NCI-H1436 treated with DMSO at 0.1 percent for 48 hours (cell line): ENCODE results near the gene ABL1.

Experiments used
- DNase-seq: peaks from one replicate; lab custom pipeline; 2025; lab: John Stamatoyannopoulos, UW

The ABL1 gene

DNA sequence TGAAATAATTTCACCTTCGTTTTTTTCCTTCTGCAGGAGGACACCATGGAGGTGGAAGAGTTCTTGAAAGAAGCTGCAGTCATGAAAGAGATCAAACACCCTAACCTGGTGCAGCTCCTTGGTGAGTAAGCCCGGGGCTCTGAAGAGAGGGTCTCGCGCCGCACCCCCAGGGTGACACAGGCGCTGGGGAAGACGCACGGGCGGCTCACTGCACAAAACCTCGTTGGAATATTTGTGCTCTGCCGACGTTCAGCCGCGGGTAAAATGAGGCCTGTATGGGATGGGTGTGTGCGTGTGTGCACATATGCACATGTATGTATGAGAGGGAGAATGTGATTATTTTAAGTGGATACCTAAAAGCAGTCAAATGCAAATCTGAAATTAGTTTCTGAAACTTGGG lies 37.0 kb downstream of the ABL1 start:
- DNase-seq: no peak

DNA sequence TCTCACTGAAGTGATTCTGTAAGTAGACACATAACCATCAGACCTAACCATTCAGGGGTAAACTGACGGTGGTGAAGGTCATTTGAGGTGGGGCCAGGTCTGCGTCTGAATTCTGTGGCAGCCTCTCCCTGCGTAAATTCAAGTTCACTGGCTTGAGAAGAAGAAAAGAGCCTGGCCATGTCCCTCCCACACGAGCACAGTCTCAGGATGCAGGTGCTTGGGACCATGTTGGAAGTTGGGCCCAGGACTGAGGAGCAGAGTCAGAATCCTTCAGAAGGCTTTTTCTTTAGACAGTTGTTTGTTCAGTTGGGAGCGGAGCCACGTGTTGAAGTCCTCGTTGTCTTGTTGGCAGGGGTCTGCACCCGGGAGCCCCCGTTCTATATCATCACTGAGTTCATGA lies 37.5 kb downstream of the ABL1 start:
- DNase-seq: no peak

DNA sequence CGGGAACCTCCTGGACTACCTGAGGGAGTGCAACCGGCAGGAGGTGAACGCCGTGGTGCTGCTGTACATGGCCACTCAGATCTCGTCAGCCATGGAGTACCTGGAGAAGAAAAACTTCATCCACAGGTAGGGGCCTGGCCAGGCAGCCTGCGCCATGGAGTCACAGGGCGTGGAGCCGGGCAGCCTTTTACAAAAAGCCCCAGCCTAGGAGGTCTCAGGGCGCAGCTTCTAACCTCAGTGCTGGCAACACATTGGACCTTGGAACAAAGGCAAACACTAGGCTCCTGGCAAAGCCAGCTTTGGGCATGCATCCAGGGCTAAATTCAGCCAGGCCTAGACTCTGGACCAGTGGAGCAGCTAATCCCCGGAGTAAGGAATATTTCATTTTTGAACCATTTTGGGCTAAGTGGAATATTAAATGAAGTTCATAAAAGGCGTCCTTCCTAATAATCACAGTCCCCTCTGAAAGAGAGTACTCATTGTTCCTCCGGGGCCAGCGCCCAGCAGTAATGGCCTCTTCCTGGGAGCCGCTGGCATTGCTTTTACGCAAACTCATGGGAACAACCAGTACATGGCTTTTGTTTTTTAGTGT lies 38.0 kb downstream of the ABL1 start:
- no peak for DNase-seq

DNA sequence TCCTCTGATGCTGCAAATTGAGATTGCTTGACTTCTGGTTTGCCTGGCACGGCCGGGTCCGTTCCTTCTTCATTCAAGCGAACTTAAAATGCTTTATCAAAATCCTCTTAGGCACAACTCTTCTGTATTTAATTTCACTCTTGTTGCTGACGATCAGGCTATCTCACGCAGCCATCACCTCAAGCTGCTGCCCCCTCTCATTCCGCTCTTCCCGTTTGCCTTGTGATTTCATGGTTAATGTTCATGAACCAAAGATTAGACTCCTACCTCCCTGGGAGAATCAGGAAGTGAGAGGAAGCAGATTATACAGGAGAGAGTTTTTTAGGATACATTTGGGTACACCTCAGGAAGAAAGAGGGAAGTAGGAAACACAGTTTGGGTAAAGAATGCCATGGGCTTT lies 38.9 kb downstream of the ABL1 start:
- DNase-seq: no peak

DNA sequence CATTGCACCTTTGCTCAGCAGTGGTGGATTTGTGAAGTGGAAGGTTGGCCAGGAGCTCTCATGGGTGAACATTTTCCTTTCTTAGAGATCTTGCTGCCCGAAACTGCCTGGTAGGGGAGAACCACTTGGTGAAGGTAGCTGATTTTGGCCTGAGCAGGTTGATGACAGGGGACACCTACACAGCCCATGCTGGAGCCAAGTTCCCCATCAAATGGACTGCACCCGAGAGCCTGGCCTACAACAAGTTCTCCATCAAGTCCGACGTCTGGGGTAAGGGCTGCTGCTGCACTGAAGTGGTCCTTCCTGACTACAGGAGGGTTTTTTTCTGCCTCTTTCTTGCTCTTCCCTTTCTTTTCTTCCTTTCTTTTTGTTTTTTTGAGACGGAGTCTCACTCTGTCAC lies 39.7 kb downstream of the ABL1 start:
- no peak for DNase-seq

DNA sequence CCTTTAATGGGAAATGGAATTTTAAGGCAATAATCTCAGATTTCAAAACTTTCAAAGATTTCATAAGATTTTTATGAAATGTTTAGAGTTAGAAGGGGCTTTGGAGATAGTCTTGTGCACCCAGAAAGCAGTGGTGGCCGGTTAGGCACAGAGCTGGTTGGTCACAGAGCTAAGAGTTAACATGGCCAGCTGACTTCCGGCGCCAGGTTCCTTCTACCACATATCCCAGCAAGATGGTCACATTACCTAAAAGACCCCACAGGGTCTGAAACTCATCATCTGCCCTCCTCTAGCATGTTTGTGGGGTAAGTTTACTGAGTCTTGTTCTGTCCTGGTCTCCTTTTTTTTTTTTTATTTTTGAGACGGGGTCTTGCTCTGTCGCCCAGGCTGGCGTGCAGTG lies 42.2 kb downstream of the ABL1 start:
- DNase-seq: no peak

DNA sequence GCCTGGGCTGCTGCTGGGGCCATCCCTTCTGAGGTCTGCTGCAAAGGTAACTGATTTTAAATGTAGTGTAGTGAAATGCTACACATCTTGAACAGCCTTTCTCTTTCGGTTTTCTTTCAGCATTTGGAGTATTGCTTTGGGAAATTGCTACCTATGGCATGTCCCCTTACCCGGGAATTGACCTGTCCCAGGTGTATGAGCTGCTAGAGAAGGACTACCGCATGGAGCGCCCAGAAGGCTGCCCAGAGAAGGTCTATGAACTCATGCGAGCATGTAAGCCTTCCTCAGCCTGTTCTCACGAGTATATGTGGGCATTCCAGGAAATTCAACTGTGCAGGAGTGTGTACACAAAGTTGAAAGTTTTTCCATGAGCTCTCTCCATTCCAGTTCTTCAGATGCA lies 43.2 kb downstream of the ABL1 start:
- DNase-seq: no peak

DNA sequence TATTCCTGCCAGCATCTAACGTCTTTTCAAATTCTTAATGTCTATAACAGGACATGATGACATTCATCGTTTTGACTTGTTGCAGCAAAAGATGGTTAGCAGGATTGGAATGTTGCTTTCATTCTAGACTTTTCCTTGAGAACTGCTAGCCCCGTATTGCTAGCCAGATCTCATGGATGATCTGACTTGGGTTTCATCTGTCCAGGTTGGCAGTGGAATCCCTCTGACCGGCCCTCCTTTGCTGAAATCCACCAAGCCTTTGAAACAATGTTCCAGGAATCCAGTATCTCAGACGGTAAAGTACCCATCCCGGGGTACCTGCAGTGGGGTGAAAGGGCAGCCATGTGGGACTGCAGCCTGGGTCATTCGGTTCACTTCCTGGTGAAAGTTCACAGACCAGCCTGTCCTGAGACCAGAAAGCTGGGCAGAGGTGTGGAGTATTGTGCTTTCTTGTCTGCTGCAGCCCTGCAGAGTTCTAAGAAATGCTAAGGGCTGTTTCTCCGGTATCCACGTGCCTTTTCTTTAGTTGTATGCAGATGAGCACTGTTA lies 44.9 kb downstream of the ABL1 start:
- no peak for DNase-seq

DNA sequence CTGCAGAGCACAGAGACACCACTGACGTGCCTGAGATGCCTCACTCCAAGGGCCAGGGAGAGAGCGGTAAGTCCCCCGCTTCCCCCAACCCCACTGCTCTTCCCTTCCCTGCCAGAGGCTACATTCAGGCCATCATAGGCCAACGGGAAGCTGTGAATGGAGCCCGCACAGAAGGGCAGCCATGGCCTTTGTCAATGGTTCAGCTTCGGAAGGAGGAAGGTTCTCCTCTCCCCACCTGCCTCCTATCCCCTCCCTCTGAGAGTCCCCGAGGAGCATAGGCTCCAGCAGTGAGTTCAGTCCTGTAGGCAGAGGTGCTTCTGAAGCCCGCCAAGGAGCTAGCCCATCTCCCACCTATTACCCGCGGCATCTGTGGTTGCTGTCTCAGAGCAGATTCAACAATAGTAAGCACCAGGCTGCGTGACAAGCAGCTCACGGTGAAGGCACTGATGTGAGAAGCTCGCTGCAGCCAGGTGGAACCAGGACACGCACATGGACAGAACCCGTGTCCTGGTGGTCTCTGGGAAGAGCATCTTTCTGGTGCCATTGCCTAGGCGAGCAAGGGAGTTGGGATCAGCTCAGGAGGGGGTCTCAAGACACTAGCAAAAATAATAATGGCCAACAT lies 45.7 kb downstream of the ABL1 start:
- no peak for DNase-seq

DNA sequence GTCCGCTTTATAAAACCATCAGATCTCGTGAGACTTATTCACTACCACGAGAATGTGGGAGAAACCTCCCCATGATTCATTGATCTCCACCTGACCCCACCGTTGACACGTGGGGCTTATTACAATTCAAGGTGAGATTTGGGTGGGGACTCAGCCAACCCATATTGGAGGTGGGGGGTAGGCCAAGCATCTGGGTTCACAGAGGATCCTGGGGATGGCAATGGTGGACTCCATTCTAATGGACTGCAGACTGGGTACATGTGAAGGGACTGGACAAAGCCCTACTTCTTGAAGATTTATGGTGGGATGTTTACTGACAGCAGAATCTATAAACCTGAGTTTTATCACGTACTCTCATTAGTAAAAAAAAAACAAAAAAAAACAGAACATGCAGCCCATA lies 46.5 kb downstream of the ABL1 start:
- no peak for DNase-seq

DNA sequence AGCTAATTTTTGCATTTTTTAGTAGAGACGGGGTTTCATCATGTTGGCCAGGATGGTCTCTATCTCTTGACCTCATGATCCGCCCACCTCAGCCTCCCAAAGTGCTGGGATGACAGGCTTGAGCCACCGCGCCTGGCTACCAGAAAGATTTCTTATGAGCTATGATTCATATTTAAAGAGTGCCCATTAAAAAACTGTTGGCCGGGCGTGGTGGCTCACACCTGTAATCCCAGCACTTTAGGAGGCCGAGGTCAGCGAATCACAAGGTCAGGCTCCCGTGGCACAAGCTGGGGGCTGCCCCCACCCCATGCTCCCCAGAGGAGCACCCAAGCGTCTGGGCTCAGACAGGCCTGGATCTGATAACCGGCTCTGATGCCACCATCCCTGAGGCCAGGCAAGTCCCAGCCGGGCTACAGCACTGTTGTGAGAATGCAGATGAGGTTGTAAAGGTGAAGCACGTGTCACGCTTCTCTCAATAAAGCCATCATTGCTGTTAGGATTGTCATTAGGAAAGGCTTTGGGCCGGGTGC lies 47.7 kb downstream of the ABL1 start:
- DNase-seq: no peak

DNA sequence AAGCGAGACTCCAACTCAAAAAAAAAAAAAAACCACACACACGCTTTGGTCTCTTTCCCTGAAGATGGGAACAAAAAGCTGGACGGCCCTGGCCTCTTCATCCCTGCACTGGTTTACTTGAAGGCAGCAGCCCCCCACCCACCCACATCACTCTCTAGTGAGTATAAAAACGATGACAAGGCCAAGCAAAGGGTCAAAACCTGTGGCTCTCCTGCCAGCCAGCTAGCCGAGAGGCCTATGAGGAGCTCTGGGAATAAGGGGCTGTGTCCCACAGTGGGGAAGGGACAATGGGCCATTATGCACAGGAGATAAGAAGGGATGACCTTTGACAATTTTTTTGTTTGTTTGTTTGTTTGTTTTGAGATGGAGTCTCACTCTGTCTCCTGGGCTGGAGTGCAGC lies 48.4 kb downstream of the ABL1 start:
- DNase-seq: no peak

DNA sequence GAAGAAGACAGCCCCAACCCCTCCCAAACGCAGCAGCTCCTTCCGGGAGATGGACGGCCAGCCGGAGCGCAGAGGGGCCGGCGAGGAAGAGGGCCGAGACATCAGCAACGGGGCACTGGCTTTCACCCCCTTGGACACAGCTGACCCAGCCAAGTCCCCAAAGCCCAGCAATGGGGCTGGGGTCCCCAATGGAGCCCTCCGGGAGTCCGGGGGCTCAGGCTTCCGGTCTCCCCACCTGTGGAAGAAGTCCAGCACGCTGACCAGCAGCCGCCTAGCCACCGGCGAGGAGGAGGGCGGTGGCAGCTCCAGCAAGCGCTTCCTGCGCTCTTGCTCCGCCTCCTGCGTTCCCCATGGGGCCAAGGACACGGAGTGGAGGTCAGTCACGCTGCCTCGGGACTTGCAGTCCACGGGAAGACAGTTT lies 49.1 kb downstream of the ABL1 start:
- DNase-seq: no peak

DNA sequence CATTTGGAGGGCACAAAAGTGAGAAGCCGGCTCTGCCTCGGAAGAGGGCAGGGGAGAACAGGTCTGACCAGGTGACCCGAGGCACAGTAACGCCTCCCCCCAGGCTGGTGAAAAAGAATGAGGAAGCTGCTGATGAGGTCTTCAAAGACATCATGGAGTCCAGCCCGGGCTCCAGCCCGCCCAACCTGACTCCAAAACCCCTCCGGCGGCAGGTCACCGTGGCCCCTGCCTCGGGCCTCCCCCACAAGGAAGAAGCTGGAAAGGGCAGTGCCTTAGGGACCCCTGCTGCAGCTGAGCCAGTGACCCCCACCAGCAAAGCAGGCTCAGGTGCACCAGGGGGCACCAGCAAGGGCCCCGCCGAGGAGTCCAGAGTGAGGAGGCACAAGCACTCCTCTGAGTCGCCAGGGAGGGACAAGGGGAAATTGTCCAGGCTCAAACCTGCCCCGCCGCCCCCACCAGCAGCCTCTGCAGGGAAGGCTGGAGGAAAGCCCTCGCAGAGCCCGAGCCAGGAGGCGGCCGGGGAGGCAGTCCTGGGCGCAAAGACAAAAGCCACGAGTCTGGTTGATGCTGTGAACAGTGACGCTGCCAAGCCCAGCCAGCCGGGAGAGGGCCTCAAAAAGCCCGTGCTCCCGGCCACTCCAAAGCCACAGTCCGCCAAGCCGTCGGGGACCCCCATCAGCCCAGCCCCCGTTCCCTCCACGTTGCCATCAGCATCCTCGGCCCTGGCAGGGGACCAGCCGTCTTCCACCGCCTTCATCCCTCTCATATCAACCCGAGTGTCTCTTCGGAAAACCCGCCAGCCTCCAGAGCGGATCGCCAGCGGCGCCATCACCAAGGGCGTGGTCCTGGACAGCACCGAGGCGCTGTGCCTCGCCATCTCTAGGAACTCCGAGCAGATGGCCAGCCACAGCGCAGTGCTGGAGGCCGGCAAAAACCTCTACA lies 49.8 kb downstream of the ABL1 start:
- no peak for DNase-seq

DNA sequence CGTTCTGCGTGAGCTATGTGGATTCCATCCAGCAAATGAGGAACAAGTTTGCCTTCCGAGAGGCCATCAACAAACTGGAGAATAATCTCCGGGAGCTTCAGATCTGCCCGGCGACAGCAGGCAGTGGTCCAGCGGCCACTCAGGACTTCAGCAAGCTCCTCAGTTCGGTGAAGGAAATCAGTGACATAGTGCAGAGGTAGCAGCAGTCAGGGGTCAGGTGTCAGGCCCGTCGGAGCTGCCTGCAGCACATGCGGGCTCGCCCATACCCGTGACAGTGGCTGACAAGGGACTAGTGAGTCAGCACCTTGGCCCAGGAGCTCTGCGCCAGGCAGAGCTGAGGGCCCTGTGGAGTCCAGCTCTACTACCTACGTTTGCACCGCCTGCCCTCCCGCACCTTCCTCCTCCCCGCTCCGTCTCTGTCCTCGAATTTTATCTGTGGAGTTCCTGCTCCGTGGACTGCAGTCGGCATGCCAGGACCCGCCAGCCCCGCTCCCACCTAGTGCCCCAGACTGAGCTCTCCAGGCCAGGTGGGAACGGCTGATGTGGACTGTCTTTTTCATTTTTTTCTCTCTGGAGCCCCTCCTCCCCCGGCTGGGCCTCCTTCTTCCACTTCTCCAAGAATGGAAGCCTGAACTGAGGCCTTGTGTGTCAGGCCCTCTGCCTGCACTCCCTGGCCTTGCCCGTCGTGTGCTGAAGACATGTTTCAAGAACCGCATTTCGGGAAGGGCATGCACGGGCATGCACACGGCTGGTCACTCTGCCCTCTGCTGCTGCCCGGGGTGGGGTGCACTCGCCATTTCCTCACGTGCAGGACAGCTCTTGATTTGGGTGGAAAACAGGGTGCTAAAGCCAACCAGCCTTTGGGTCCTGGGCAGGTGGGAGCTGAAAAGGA lies 50.7 kb downstream of the ABL1 start:
- no peak for DNase-seq

DNA sequence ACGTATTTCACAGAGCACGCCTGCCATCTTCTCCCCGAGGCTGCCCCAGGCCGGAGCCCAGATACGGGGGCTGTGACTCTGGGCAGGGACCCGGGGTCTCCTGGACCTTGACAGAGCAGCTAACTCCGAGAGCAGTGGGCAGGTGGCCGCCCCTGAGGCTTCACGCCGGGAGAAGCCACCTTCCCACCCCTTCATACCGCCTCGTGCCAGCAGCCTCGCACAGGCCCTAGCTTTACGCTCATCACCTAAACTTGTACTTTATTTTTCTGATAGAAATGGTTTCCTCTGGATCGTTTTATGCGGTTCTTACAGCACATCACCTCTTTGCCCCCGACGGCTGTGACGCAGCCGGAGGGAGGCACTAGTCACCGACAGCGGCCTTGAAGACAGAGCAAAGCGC lies 51.9 kb downstream of the ABL1 start:
- DNase-seq: no peak

DNA sequence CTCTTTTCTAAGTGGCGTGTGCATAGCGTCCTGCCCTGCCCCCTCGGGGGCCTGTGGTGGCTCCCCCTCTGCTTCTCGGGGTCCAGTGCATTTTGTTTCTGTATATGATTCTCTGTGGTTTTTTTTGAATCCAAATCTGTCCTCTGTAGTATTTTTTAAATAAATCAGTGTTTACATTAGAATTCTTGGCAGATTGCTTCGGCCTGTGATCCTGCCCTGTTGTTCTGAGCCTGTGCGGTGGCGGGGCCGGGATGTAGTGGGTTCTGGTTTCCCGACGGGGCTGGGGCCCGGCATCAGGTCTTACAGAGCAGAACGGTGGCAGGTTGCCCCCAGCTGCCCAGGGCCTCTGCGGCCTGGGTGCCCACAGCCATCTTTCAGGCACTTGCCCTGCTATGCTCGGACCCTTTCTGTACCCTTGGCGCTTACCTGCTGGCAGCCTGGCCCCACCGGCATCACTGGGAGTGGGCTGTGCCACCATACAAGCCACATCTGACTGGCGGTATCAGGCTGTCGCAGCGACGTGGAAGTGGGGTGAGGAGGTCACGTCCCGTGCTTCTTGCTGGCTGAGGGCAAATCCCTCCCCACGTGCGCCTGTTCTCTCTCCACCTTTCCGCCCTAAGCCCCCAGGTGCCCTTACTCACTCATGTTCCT lies 52.6 kb downstream of the ABL1 start:
- DNase-seq: no peak

DNA sequence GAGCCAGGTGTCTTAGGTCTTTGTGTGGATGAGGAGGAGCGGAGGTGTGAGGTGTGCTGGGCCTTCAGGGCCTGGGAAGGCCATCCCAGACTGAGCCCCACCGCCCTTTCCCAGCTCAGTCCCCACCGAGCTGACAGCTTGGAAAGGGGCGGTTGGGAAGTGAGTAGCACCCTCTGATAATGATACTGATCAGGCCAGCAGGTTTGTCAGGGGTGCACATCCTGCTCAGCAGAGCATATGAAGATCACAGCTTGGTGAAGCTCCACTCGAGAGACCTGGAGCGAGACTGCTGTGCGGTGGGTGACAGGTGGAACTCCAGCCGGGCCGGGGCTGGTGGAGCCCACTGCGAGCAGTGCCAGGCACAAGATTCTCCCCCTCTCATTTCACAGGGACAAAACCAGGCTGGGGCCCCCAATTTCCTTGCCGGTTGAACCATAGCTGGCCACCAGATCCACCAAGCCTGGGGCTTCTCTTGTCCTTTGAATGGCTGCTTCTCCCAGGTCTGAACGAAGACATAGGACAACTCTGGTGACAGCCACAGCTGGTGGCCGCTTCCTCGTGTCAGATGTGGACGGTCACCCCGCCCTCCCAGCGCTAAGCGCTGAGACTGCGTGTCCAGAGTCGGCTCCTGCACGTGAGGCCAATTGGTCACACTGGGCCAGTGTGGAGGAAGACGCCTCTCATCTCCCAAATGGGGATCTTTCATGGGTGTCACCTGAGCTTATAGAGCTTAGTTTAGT lies 53.3 kb downstream of the ABL1 start:
- DNase-seq: no peak

DNA sequence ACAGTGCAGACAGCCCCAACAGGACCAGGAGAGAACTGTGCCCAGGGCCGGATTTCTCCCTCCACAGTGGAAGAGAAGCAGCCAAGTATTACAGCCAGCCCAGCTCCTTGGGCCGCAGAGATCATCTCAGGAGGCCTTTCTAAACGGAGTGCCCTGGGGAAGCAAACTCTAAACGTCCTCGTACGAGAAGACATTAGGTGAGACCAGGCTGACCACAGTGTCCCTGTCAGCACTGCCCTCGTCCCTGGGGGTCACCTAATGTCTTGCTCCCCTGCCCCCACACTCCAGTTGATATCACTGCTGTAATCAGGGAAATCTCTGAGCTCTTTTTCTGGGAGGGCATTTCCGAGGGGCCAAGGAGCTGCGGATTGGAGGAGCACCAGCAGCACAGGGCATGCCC lies 55.1 kb downstream of the ABL1 start:
- DNase-seq: no peak
